ES-I3 (cell line): Measurements from ENCODE around the gene PKN2.
"Not testable (repeated sequence)": the region's sequence is repeated elsewhere in the genome, so short reads cannot be mapped to it uniquely, and the experiment has no call there.

Experiments used
- H3K36me3 ChIP-seq: 2 replicates; pipeline ENCODE4 v1.6.1; 2013; ENCODE audit warnings: mild to moderate bottlenecking, low read length, control low read depth, moderate library complexity; ENCODE audit not compliant: insufficient read depth
- H3K4me1 ChIP-seq: 2 replicates; pipeline ENCODE4 v1.6.1; 2013; ENCODE audit warnings: mild to moderate bottlenecking, control low read depth, low read length; ENCODE audit not compliant: insufficient read depth
- H3K9ac ChIP-seq: 2 replicates; pipeline ENCODE4 v1.6.1; 2013; ENCODE audit warnings: low read depth, mild to moderate bottlenecking, low read length, moderate library complexity
- H3K9me3 ChIP-seq: 2 replicates; pipeline ENCODE4 v1.6.1; 2013; ENCODE audit warnings: mild to moderate bottlenecking, low read length, moderate library complexity; ENCODE audit not compliant: control insufficient read depth, insufficient read depth

PKN2 gene

DNA sequence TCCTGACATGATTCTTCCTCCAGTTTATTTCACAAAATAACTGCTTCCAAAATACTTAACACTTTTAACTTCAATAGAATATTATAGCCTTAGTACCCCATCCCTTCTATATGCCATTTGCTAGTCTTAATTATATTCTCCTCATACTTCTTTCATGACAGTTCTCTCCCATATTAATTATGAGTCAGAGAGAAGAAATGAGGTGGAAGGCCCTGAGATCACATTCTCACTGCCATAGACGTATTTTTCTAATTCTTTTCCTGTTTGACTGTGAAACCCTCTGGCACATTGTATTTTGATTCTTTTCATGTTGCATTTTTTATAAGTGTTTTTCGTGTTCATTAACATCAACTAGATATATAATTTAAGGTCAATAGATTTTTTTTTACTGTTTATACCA lies 118.9 kb downstream of the PKN2 start:
- Histone ChIP-seq H3K36me3 (peaks cover 24% of the 10 kb centered on the region), H3K9ac (no peak overlapping the region), H3K9me3 (peaks cover 10% of the 10 kb centered on the region), H3K4me1 (no peaks in the 10 kb centered on the region)

DNA sequence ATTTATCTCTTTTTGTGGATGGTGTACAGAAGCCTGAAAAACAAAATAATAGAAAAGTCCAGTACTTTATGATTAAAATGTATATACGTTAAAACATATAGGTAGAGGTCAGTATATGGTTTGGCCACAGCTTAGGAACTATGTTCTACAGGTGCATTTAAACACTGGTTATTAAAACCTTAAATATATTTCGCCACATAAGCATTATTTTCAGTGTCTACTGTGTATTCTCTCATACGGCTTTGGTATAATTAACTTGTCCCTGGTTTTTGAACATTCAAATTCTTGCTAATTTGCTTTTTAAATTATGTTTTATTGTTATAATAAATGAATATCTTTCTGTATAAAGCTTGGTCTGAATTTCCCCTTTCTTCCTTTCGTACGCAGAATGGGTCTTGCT lies 119.4 kb downstream of the PKN2 start:
- Histone ChIP-seq H3K4me1 (no peaks in the 10 kb centered on the region), H3K36me3 (peaks cover 24% of the 10 kb centered on the region), H3K9me3 (peaks cover 10% of the 10 kb centered on the region), H3K9ac (no peak overlapping the region)

DNA sequence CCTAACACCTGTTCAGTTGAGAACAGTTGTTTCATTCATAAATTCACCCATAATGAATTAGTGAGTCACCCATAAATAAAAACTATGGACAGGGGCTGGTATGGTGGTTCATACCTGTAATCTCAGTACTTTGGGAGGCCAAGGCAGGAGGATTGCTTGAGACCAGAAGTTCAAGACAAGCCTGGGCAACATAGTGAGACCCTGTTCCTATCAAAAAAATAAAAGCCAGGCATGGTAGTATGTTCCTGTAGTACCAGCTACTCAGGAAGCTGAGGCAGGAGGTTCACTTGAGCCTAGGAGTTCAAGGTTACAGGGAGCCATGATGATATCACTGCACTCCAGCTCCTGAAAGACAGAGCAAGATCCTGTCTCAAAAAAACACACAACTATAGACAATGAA lies 128.3 kb downstream of the PKN2 start:
- no peaks in the 10 kb centered on the region for H3K4me1 ChIP-seq
- no peaks in the 10 kb centered on the region for H3K36me3 ChIP-seq
- H3K9me3 ChIP-seq: no peaks in the 10 kb centered on the region
- H3K9ac ChIP-seq: no peak overlapping the region

DNA sequence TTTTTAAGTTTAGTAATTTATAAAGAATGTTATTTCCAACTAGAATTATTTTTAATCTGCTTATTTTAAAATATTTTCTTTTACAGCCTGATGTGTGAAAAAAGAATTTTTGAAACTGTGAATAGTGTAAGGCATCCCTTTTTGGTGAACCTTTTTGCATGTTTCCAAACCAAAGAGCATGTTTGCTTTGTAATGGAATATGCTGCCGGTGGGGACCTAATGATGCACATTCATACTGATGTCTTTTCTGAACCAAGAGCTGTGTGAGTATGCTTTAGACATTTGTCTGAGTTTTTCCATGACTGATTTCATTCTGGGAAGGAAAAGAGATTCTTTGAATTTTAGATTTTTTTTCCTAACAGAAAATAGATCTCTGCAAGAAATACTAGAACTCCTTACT lies 129.4 kb downstream of the PKN2 start:
- no peaks in the 10 kb centered on the region for H3K9me3 ChIP-seq
- no peak overlapping the region for H3K9ac ChIP-seq
- H3K4me1 ChIP-seq: no peaks in the 10 kb centered on the region
- H3K36me3 ChIP-seq: no peaks in the 10 kb centered on the region

DNA sequence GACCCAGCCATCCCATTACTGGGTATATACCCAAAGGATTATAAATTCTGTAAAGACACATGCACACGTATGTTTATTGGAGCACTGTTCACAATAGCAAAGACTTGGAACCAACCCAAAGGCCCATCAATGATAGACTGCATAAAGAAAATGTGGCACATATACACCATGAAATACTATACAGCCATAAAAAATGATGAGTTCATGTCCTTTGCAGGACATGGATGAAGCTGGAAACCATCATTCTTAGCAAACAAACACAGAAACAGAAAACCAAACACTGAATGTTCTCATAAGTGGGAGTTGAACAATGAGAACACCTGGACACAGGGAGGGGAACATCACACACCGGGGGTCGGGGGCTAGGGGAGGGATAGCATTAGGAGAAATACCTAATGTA lies 135.6 kb downstream of the PKN2 start:
- H3K36me3 ChIP-seq, H3K4me1 ChIP-seq, H3K9me3 ChIP-seq, H3K9ac ChIP-seq: not testable (repeated sequence)

DNA sequence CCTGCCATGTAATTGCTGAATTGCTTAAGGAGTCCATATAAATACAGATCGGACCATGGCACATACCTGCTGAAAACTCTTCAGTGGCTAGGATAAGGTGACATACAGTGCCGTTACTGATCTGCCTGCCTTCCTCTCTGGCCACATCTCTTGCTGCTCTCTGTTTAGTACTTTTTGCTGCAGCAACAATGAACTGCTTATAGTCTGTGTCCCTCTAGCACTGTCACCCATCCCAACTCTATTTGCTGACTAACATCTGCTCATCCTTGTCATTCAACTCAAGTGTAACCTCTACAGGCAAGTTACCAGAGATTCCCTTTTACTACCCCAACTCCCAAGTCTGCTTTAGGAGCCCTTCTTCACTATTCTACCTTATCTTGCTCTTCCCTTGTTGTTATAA lies 141.6 kb downstream of the PKN2 start:
- Histone ChIP-seq H3K36me3 (peaks cover 4% of the 10 kb centered on the region), H3K9me3 (no peaks in the 10 kb centered on the region), H3K9ac (no peak overlapping the region), H3K4me1 (peaks cover 8% of the 10 kb centered on the region; the same call in 1 of the 2 replicates)

DNA sequence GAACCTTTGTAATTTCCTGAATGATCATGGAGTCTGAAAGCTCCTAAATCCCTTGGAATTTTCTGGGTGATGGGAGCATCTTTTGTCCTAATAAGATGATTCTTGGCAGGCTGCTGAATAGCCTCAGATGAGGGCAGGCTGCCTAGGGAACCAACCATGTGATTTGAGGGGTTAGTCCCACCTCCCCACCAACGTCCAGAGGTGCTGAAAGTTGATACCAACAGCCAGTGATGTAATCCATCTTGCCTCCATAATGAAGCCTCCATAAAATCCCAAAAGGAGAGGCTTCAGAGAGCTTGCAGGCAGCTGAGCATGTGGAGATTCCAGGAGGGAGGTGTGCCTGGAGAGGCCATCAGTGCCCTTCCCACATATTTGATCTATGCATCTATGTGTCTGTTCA lies 163.6 kb downstream of the PKN2 start:
- H3K9ac ChIP-seq: no peak overlapping the region
- no peaks in the 10 kb centered on the region for H3K36me3 ChIP-seq
- H3K9me3 ChIP-seq: no peaks in the 10 kb centered on the region
- H3K4me1 ChIP-seq: no peaks in the 10 kb centered on the region; the same call in 1 of the 2 replicates

DNA sequence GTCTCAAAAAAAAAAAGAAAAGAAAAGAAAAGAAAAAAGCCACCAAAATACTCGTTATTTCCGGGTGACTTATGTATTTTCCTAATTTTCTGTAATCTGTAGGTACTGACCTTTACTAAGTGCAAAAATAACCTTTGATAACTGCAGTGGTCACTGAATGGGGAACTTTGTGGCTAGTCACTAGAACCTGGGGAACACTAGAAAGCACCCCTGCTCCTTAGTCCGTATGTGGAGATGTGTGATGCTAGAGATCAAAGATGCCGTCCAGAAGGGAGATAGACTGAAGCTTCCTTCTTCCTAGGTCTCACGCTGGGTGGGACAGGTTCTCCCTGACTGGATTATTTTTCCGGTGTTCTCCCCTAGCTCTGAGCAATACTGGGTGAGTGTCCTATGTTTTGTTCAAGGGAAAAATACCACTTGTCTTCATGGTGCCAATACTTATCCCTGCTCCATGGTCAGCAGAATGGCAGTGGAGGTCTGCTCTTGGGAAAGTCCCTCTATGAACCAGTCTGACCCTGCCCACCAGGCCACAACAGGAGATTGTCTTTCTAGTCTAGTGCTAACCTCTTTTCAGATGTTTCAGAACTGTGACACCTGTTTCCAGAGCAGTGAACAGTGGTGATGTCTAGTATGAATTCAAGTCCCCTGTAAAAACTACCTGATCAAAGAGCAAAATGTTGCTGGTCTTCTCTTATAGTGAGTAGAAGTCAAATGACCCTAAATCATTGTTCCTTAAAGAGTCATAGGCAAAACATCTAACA lies 167.4 kb downstream of the PKN2 start:
- no peak overlapping the region for H3K9ac ChIP-seq
- no peaks in the 10 kb centered on the region; the same call in 1 of the 2 replicates for H3K36me3 ChIP-seq
- no peaks in the 10 kb centered on the region; the same call in 1 of the 2 replicates for H3K4me1 ChIP-seq
- no peaks in the 10 kb centered on the region for H3K9me3 ChIP-seq

DNA sequence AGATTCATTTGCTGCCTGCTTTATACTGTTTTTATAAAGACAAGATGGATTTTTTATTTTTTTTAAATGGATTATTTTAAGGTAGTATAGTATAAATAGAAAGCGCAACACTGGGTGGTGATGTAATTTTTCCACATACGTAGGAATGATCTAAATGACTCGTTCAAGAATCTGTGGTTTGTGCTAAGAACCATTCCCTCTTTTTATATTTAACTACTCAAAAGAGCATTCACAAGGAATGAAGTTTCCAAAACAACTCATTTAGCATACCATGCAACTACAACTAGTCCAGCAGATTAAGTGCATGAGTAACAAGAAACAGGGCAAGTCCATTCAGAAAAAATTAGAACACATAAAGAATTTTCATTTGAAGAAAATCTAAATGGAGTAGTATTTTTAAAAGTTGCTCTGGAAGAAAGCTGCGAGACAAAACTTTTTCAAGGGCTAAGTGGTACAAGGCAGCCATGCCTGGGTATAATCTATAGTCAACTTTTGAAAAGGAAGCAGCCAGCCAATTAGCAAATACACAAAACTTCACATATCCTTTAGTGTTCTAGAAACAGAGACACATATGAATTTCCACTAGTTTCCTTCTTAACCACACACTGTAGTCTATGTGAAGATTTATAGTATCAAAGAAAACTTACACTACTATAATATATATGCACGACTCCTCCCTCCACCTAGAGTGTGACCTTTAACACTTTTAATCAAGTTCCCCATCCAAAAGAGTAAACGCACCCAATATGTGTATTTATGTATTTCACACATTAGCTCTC lies 183.9 kb downstream of the PKN2 start:
- H3K9ac ChIP-seq: no peak overlapping the region
- H3K4me1 ChIP-seq: no peaks in the 10 kb centered on the region
- H3K36me3 ChIP-seq: no peaks in the 10 kb centered on the region
- no peaks in the 10 kb centered on the region for H3K9me3 ChIP-seq

DNA sequence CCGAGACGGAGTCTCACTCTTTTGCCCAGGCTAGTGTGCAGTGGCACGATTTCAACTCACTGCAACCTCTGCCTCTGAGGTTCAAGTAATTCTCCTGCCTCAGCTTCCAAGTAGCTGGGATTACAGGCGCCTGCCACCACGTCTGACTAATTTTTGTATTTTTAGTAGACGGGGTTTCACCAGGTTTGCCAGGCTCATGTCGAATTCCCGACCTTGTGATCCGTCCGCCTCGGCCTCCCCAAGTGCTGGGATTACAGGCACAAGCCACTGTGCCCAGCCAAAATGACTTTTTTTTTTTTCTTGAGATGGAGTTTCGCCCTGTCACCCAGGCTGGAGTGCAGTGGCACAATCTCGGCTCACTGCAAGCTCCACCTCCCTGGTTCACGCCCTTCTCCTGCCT lies 185.6 kb downstream of the PKN2 start:
- not testable (repeated sequence) for H3K9ac ChIP-seq, H3K9me3 ChIP-seq, H3K36me3 ChIP-seq, H3K4me1 ChIP-seq

DNA sequence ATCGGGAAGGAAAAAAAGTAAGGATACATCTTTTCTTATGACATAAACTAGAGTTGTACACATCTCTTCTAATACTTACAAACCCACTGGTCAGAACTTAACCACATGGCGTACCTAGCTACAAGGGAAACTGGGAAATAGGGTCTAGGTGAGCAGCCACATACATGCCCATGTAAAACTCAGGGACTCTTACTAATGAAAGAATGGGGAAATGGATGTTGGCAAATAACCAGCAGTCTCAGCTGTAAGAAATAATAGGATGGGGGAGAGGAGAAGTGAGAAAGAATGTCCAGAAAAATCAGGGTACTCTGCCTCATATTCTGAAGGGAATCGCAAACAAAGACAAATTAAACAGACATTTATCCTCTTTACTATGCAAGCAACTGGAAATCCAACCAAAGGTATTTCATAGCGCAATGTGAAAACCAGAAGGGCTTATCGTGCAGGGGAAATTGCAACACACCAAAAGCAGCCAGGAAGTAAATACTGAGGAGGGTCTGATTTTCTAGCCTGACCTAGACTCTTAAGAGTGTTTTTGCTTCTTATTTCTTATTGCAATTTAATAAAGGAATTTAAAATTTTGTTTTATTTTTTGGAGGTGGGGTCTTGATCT lies 189.8 kb downstream of the PKN2 start:
- Histone ChIP-seq H3K4me1 (no peaks in the 10 kb centered on the region), H3K36me3 (no peaks in the 10 kb centered on the region), H3K9me3 (no peaks in the 10 kb centered on the region), H3K9ac (no peak overlapping the region)

DNA sequence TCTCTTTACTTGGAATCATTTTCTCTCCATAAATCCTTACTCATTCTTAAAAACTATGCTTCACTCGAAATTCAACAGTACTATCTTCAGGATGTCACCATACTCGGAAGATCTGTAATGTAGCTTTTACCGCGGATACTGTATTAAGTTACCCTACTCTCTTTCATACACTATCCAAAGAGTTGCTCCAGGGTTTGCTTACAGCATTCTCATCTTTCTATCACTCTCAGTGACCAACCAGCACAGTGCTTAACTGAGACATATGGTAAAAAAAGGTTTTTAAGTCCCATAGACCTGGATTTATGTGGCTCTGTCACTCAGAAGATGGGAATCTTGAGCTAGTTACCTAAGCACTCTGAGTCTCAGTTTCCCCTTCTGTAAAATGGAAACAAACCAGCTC lies 191.5 kb downstream of the PKN2 start:
- Histone ChIP-seq H3K9ac (no peak overlapping the region), H3K4me1 (no peaks in the 10 kb centered on the region), H3K36me3 (no peaks in the 10 kb centered on the region), H3K9me3 (no peaks in the 10 kb centered on the region)

DNA sequence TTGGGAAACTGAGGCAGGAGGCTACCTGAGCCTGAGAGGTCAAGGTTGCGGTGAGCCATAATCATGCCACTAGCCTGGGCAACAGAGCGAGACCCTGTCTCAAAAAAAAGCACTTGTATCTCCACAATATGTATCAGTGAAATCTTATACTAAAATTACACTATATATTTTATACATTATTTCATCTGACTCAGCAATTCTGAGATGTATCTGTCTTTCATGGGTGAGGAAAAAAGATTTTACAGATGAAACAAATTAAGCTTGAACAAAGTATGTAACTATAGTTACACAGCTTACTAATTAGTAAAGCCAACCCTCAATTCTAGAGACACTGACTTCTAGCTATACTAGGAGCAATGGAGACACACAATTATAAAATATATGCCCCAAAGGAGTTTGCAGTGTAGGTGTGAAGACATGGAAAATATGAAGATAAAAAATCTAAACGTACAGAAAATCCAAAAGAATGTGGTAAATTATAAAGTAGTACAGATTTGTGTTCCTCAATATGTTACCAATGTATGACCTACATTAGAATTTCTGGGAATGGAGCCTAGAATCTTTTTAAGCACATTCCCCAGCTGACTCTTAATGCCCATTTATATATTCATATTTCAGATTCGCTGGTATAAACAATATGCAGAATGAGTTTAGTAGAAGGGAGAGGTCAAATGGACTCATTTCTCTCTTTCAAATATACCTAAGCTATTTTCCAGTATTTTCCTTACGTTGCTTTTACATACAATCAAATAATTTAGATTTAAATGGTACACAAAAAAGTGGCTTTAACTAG lies 192.7 kb downstream of the PKN2 start:
- Histone ChIP-seq H3K9me3 (no peaks in the 10 kb centered on the region), H3K36me3 (no peaks in the 10 kb centered on the region), H3K4me1 (no peaks in the 10 kb centered on the region), H3K9ac (no peak overlapping the region)

DNA sequence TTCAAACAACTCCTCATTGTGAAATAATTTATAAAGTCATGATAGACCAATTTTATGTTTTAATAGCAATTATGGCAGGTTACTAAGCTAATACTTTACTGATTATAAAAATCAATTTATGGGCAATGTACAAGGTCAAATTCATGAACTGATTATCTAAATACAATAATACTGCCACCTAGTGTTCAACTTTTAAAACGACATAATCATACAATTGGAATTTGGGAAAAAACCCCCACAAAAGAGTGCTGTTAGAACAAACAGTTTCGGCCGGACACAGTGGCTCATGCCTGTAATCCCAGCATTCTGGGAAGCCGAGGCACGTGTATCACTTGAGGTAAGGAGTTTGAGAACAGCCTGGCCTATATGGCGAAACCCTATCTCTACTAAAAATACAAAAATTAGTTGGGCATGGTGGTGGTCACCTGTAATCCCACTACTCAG lies 193.3 kb downstream of the PKN2 start:
- H3K9ac ChIP-seq: no peak overlapping the region
- H3K36me3 ChIP-seq: no peaks in the 10 kb centered on the region
- no peaks in the 10 kb centered on the region for H3K4me1 ChIP-seq
- H3K9me3 ChIP-seq: no peaks in the 10 kb centered on the region
